Endothelial cell of umbilical vein (primary cell): Measurements from ENCODE around the gene TMEM132E. TPM values are rescaled to one million over a fixed set of nuclear protein-coding genes. Genes with fewer than 3 reads are reported as not detected.

Experiments used
- BruUV-seq: library from RNA; stranded (reverse); fragments of 400-500 nt; replicated peaks from 2 replicates; lab custom pipeline; 2021; lab: Mats Ljungman, UMichigan
- CTCF ChIA-PET: fragments of 300-600, 350-600 bp; sonication (Branson Sonifier 250); formaldehyde crosslinking; loops from one replicate; lab custom pipeline; 2021; ENCODE audit warnings: antibody characterized with exemption, inconsistent platforms; lab: Charles Lee
- POLR2A ChIA-PET: fragments of 300-600, 350-600 bp; sonication (Branson Sonifier 250); formaldehyde crosslinking; loops from one replicate; lab custom pipeline; 2021; ENCODE audit warnings: antibody characterized with exemption, inconsistent platforms; lab: Charles Lee
- DNase-seq: peaks from one replicate; pipeline ENCODE4 v3.0.0-alpha.2; 2011; ENCODE audit warnings: low read depth, low spot score
- FAIRE-seq: peaks from 2 replicates; lab custom pipeline; 2011; peaks lifted over from hg19 to GRCh38; lab: Jason Lieb, UNC
- H2AFZ ChIP-seq: 2 replicates; pipeline ENCODE4 v1.6.0; 2012; ENCODE audit warnings: low read depth, low read length, control low read depth, inconsistent platforms
- H3K27ac ChIP-seq: 2 replicates; pipeline ENCODE4 v1.5.1; 2011; ENCODE audit warnings: low read depth, mild to moderate bottlenecking, control low read depth, low read length, moderate library complexity; ENCODE audit not compliant: insufficient read depth
- H3K27me3 ChIP-seq, 2 experiments: 2 replicates each; pipeline versions ENCODE4 v1.6.0 to v1.6.1; 2011; ENCODE audit warnings: low read length in 2 of 2, mixed read lengths in 1 of 2; ENCODE audit not compliant: control insufficient read depth in 2 of 2, insufficient read depth in 2 of 2
- H3K36me3 ChIP-seq, 2 experiments: 2 replicates in 1 of 2; 3 replicates in 1 of 2; pipeline ENCODE4 v1.5.1; 2011; ENCODE audit warnings: low read length in 2 of 2, mild to moderate bottlenecking in 1 of 2, moderate library complexity in 1 of 2; ENCODE audit not compliant: control insufficient read depth in 2 of 2, insufficient read depth in 2 of 2; ENCODE audit errors: extremely low read depth in 1 of 2
- H3K4me1 ChIP-seq: 3 replicates; pipeline ENCODE4 v1.5.1; 2011; ENCODE audit warnings: mild to moderate bottlenecking, low read length; ENCODE audit not compliant: control insufficient read depth, insufficient read depth; ENCODE audit errors: extremely low read depth
- H3K4me2 ChIP-seq: 2 replicates; pipeline ENCODE4 v1.6.1; 2011; ENCODE audit warnings: low read length, control low read depth, mixed read lengths; ENCODE audit not compliant: insufficient read depth
- H3K4me3 ChIP-seq, 3 experiments: fragments of 200-600 bp in 1 of 3; sonication (generic), shearing (Covaris generic) in 1 of 3; replicated peaks in 1 of 3; 2 replicates each; pipeline ENCODE4 v1.5.1; 2011 to 2016; ENCODE audit warnings: control low read depth in 3 of 3, low read length in 3 of 3, mild to moderate bottlenecking in 2 of 3, inconsistent platforms in 1 of 3, low read depth in 1 of 3, moderate library complexity in 1 of 3; ENCODE audit not compliant: insufficient read depth in 1 of 3
- H3K79me2 ChIP-seq: 2 replicates; pipeline ENCODE4 v1.6.0; 2012; ENCODE audit warnings: low read length, inconsistent platforms; ENCODE audit not compliant: control insufficient read depth, insufficient read depth
- H3K9ac ChIP-seq: replicated peaks from 2 replicates; pipeline ENCODE3; 2011; ENCODE audit warnings: low read length, control low read depth; ENCODE audit not compliant: insufficient read depth; ENCODE audit errors: extremely low read depth
- H3K9me1 ChIP-seq: replicated peaks from 3 replicates; pipeline ENCODE4 v1.6.0; 2011; ENCODE audit warnings: mild to moderate bottlenecking, low read length; ENCODE audit not compliant: control insufficient read depth, insufficient read depth; ENCODE audit errors: extremely low read depth
- H3K9me3 ChIP-seq: replicated peaks from 2 replicates; pipeline ENCODE4 v1.5.1; 2012; ENCODE audit warnings: low read length, inconsistent platforms; ENCODE audit not compliant: control insufficient read depth, insufficient read depth
- H4K20me1 ChIP-seq: replicated peaks from 2 replicates; pipeline ENCODE3; 2011; ENCODE audit warnings: mild to moderate bottlenecking, low read length; ENCODE audit not compliant: control insufficient read depth, insufficient read depth; ENCODE audit errors: extremely low read depth
- CTCF ChIP-seq, 2 donors: IDR thresholded peaks; 1 replicate in 1 of 2; 2 replicates in 1 of 2; pipeline ENCODE4 v1.5.1; 2011; ENCODE audit warnings: low read length in 2 of 2, mild to moderate bottlenecking in 2 of 2, moderate library complexity in 2 of 2, control low read depth in 1 of 2, inconsistent platforms in 1 of 2, low read depth in 1 of 2; ENCODE audit not compliant: insufficient read depth in 1 of 2; ENCODE audit errors: extremely low read depth in 1 of 2
- EZH2 ChIP-seq: IDR thresholded peaks from 2 replicates; pipeline ENCODE4 v1.6.1; 2012; ENCODE audit warnings: borderline replicate concordance, low read depth, mild to moderate bottlenecking, moderate library complexity, low read length, inconsistent platforms; ENCODE audit not compliant: severe bottlenecking
- FOS ChIP-seq: IDR thresholded peaks from 2 replicates; pipeline ENCODE4 v1.6.1; 2011; ENCODE audit warnings: mild to moderate bottlenecking, low read length, moderate library complexity, borderline replicate concordance; ENCODE audit not compliant: insufficient read depth
- GATA2 ChIP-seq: IDR thresholded peaks from 2 replicates; pipeline ENCODE4 v1.7.0; 2011; ENCODE audit warnings: low read depth, mild to moderate bottlenecking, moderate library complexity, mixed read lengths, low read length; ENCODE audit not compliant: insufficient read length, insufficient read depth
- JUN ChIP-seq: IDR thresholded peaks from 2 replicates; pipeline ENCODE4 v1.6.1; 2011; ENCODE audit warnings: borderline replicate concordance, low read depth; ENCODE audit not compliant: insufficient read length, insufficient read depth
- MYC ChIP-seq: IDR thresholded peaks from one replicate; pipeline ENCODE4 v1.6.1; 2011; ENCODE audit warnings: mild to moderate bottlenecking, low read depth, low read length
- POLR2A ChIP-seq: IDR thresholded peaks from 2 replicates; pipeline ENCODE4 v1.6.1; 2012; ENCODE audit warnings: low read depth, mild to moderate bottlenecking, control low read depth, low read length
- POLR2AphosphoS5 ChIP-seq: IDR thresholded peaks from 2 replicates; pipeline ENCODE4 v1.6.1; 2012; ENCODE audit warnings: low read depth, mild to moderate bottlenecking, control low read depth, low read length, moderate library complexity; ENCODE audit not compliant: insufficient read depth
- dilution Hi-C: fragments of 300-500 bp; cut with MboI; formaldehyde crosslinking; loops from one replicate; pipeline ENCODE4 v1.15.0; 2019; ENCODE audit warnings: low sequenced_read_pairs; ENCODE audit not compliant: extremely low pct_ligation_motif_present
- intact Hi-C: fragments of 100-400 bp; cut with micrococcal nuclease; formaldehyde crosslinking; loops from one replicate; pipeline ENCODE4 v1.10.0; 2022
- polyA plus RNA-seq, 4 experiments: library from polyadenylated mRNA; depleted of rRNA in 3 of 4; stranded (reverse) in 3 of 4; unstranded in 1 of 4; fragments of >200 nt; gene quantifications; 2 replicates each; pipeline versions ENCODE4 v1.2.1 to v1.2.3, GENCODE V29; 2011 to 2012; ENCODE audit warnings: missing spikeins in 1 of 4
- total RNA-seq: library from RNA; stranded (reverse); gene quantifications from 2 replicates; pipeline ENCODE4 v1.2.3, GENCODE V29; 2021
- TF ChIP-seq, protein P1 (sequence below): IDR thresholded peaks from 2 replicates; pipeline ENCODE4 v1.6.1; 2011; ENCODE audit not compliant: insufficient read depth, insufficient read length

The TMEM132E gene
- total and polyA plus RNA-seq, 2 donors (not counting 3 experiments of a cell fraction or from before 2014, with no cell fraction given) = not detected

- intact Hi-C loops (no loop called here), dilution Hi-C loops (no loop called here)
- no peaks in the 10 kb centered on the region for H3K27me3 ChIP-seq
- no peak overlapping the region for H3K4me3 ChIP-seq
- H2AFZ ChIP-seq = no peak overlapping the region
- H4K20me1 ChIP-seq = no peaks in the 10 kb centered on the region
- H3K4me2 ChIP-seq = no peak overlapping the region
- H3K9me1 ChIP-seq = no peaks in the 10 kb centered on the region
- H3K79me2 ChIP-seq = no peaks in the 10 kb centered on the region
- BruUV-seq = no TSS peak
- POLR2A ChIA-PET = no interaction called here
- H3K36me3 ChIP-seq = no peaks in the 10 kb centered on the region
- CTCF ChIA-PET = no interaction called here
- H3K9ac ChIP-seq = no peak overlapping the region
- DNase-seq (no peak), FAIRE-seq (no peak)
- TF ChIP-seq, protein P1, sequence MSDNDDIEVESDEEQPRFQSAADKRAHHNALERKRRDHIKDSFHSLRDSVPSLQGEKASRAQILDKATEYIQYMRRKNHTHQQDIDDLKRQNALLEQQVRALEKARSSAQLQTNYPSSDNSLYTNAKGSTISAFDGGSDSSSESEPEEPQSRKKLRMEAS = no peak
- no peak for TF ChIP-seq POLR2A
- no peak for TF ChIP-seq FOS
- no peak for TF ChIP-seq POLR2AphosphoS5
- no peak for TF ChIP-seq EZH2
- TF ChIP-seq CTCF (IDR thresholded peaks at IDR 0.05; ENCODE audit: extremely low read depth in 1 of 2, insufficient read depth in 1 of 2, low read depth in 1 of 2, low read length in 2 of 2) = no peak
- no peak for TF ChIP-seq JUN
- TF ChIP-seq GATA2 = no peak
- TF ChIP-seq MYC = no peak
- H3K9me3 ChIP-seq = no peaks in the 10 kb centered on the region
- H3K4me1 ChIP-seq = no peaks in the 10 kb centered on the region
- H3K27ac ChIP-seq = no peak overlapping the region
These were observed 90.1 kb downstream of the TMEM132E start for GRCh38 chr17:34669511-34669910.
